Gastrocnemius medialis (tissue), 4 donors: ENCODE data around the gene CDK5RAP3. TPM values are rescaled to one million over a fixed set of nuclear protein-coding genes. Genes with fewer than 3 reads are reported as not detected.

Experiments used
- ATAC-seq, 2 donors: fragments of 150-250 bp; one replicate each; pipeline ENCODE4 v1.9.1; 2016
- DNase-seq, 2 donors: peaks; one replicate each; pipeline ENCODE4 v3.0.0-alpha.2; 2019
- H3K27ac ChIP-seq, 4 donors: fragments of 200-600 bp; sonication (generic); 1 replicate in 1 of 4; 2 replicates in 3 of 4; pipeline ENCODE4 v1.5.1; 2016 to 2018; ENCODE audit warnings: mild to moderate bottlenecking in 2 of 4, moderate library complexity in 1 of 4
- H3K27me3 ChIP-seq, 3 donors: fragments of 200-600 bp; sonication (generic) in 2 of 3; 1 replicate in 1 of 3; 2 replicates in 2 of 3; pipeline versions ENCODE4 v1.5.1 to v1.6.0; 2016 to 2019; ENCODE audit warnings: mild to moderate bottlenecking in 1 of 3, moderate library complexity in 1 of 3
- H3K36me3 ChIP-seq, 2 donors: fragments of 200-600 bp; sonication (generic) in 1 of 2; one replicate each; pipeline ENCODE4 v1.5.1; 2017 to 2018
- H3K4me1 ChIP-seq, 2 donors: fragments of 200-600 bp; sonication (generic) in 1 of 2; one replicate each; pipeline ENCODE4 v1.5.1; 2016 to 2017; ENCODE audit warnings: mild to moderate bottlenecking in 2 of 2
- H3K4me3 ChIP-seq, 4 donors: fragments of 200-600 bp; sonication (generic) in 3 of 4; 1 replicate in 1 of 4; 2 replicates in 3 of 4; pipeline ENCODE4 v1.5.1; 2016 to 2019; ENCODE audit warnings: mild to moderate bottlenecking in 2 of 4
- H3K9me3 ChIP-seq, 3 donors: fragments of 200-600 bp; sonication (generic) in 2 of 3; 1 replicate in 1 of 3; 2 replicates in 2 of 3; pipeline ENCODE4 v1.5.1; 2016 to 2019
- CTCF ChIP-seq, 5 experiments: fragments of 450-650 bp in 3 of 5; fragments of 200-600 bp in 2 of 5; sonication (generic) in 2 of 5; IDR thresholded peaks in 4 of 5; conservative IDR thresholded peaks in 1 of 5; 1 replicate in 4 of 5; 2 replicates in 1 of 5; pipeline ENCODE4 v1.5.1; 2016 to 2019; ENCODE audit warnings: antibody characterized with exemption in 5 of 5, mild to moderate bottlenecking in 3 of 5, moderate library complexity in 3 of 5
- POLR2A ChIP-seq, 2 donors: fragments of 450-650 bp; IDR thresholded peaks; one replicate each; pipeline ENCODE4 v1.6.1; 2017; ENCODE audit warnings: antibody characterized with exemption in 2 of 2, mild to moderate bottlenecking in 2 of 2, moderate library complexity in 2 of 2
- in situ Hi-C, 4 donors: fragments of 200-750 bp; cut with MboI; loops; one replicate each; pipeline versions ENCODE4 v1.15.0 to v1.8.0; 2017; ENCODE audit warnings: low sequenced_read_pairs in 4 of 4
- intact Hi-C: fragments of 100-400 bp; cut with DNase I; formaldehyde crosslinking; loops from one replicate; pipeline ENCODE4 v1.15.1; 2023; ENCODE audit warnings: low total_unique reads
- total RNA-seq, 4 donors: library from RNA; depleted of rRNA; stranded (reverse); fragments of >200 nt; gene quantifications; one replicate each; pipeline versions ENCODE4 v1.1.0 to v1.2.3, GENCODE V29; 2016

The CDK5RAP3 gene
- total RNA-seq, 4 donors from 2014 or later, result 14.2 to 35.9 (median 27.8) TPM

GRCh38 chr17:48021934-48022333 lies 51.0 kb downstream of the CDK5RAP3 start:
- peaks cover 31 to 35% of the 10 kb centered on the region in 2 donors for H3K4me1 ChIP-seq
- no peaks in the 10 kb centered on the region for H3K36me3 ChIP-seq
- no peaks in the 10 kb centered on the region for H3K27me3 ChIP-seq
- in situ Hi-C loops, result no loop called here
- no peaks in the 10 kb centered on the region for H3K9me3 ChIP-seq
- TF ChIP-seq POLR2A (IDR thresholded peaks at IDR 0.05) (no peak), CTCF (IDR thresholded peaks at IDR 0.05 in 4 of 5, conservative IDR thresholded peaks at IDR 0.05 in 1 of 5) (no peak)
- intact Hi-C loops, result no loop called here
- no peak for DNase-seq
- H3K27ac ChIP-seq, result no peak overlapping the region
- H3K4me3 ChIP-seq, result no peak overlapping the region
- no peak for ATAC-seq

DNA sequence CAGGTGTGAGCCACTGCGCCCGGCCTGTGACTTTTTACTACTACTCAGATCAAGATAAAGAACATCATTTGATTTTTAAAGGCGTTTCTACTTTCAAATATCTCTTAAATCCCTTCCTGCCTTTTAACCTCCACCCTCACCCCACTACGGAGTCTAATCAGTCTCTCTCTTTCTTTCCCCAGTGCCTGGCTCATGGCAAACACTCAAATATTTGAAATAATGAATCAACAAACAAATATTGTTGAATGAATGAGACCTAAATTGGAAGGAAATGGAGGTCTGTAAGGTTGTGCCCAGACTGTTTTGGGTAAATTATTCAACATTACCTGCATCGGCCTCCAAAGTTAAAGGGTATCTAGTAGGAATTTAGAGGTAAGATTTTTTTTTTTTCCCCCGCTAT lies 52.0 kb downstream of the CDK5RAP3 start:
- TF ChIP-seq POLR2A (IDR thresholded peaks at IDR 0.05), result no peak
- TF ChIP-seq CTCF (IDR thresholded peaks at IDR 0.05 in 4 of 5, conservative IDR thresholded peaks at IDR 0.05 in 1 of 5), result no peak
- no peaks in the 10 kb centered on the region for H3K36me3 ChIP-seq
- peak overlapping the region in 2 of 4 donors; percentile 73 to 76 for H3K27ac ChIP-seq
- in situ Hi-C loops (no loop called here), intact Hi-C loops (no loop called here)
- H3K27me3 ChIP-seq, result no peaks in the 10 kb centered on the region
- H3K4me1 ChIP-seq, result peaks cover 33 to 39% of the 10 kb centered on the region in 2 donors
- H3K4me3 ChIP-seq, result peak overlapping the region in 2 of 4 donors; percentile 49 to 57
- no peak for DNase-seq
- no peaks in the 10 kb centered on the region for H3K9me3 ChIP-seq
- no peak for ATAC-seq

GRCh38 chr17:48023400-48024148 lies 52.7 kb downstream of the CDK5RAP3 start:
- peak overlapping the region; percentile 49 to 60 (median 58) for H3K4me3 ChIP-seq
- no peaks in the 10 kb centered on the region for H3K27me3 ChIP-seq
- peaks cover 33 to 39% of the 10 kb centered on the region in 2 donors for H3K4me1 ChIP-seq
- H3K9me3 ChIP-seq, result no peaks in the 10 kb centered on the region
- H3K27ac ChIP-seq, result peak overlapping the region; percentile 66 to 76 (median 74)
- intact Hi-C loops (loop anchor here (2.0 kb wide), 2 partner anchors 53 to 75 kb away; partner anchors contain the start of gene CDK5RAP3), in situ Hi-C loops (no loop called here)
- peak; percentile 63 to 82 for DNase-seq
- TF ChIP-seq POLR2A (IDR thresholded peaks at IDR 0.05), result peak in 1 of 2 donors; percentile 21
- TF ChIP-seq CTCF (IDR thresholded peaks at IDR 0.05 in 4 of 5, conservative IDR thresholded peaks at IDR 0.05 in 1 of 5), result peak in 2 of 5 experiments; percentile 47 to 64
- ATAC-seq, result peak; percentile 34 to 42
- no peaks in the 10 kb centered on the region for H3K36me3 ChIP-seq

GRCh38 chr17:48024149-48025039 lies 53.5 kb downstream of the CDK5RAP3 start:
- TF ChIP-seq CTCF (IDR thresholded peaks at IDR 0.05 in 4 of 5, conservative IDR thresholded peaks at IDR 0.05 in 1 of 5) (no peak), POLR2A (IDR thresholded peaks at IDR 0.05) (no peak)
- ATAC-seq (peak; percentile 6 to 15), DNase-seq (peak in 1 of 2 donors; percentile 30)
- Histone ChIP-seq H3K27me3 (no peaks in the 10 kb centered on the region), H3K4me3 (peak overlapping the region; percentile 49 to 60 (median 58)), H3K36me3 (no peaks in the 10 kb centered on the region), H3K9me3 (no peaks in the 10 kb centered on the region), H3K27ac (peak overlapping the region; percentile 66 to 76 (median 74)), H3K4me1 (peaks cover 33 to 39% of the 10 kb centered on the region in 2 donors)
- intact Hi-C loops, result loop anchor here (1.0 to 5.0 kb wide), 7 partner anchors 50 to 593 kb away; partner anchors contain the start of genes CDK5RAP3, HOXB8, SNX11 and SP2
- in situ Hi-C loops, result loop anchor here in 2 of 4 donors (5.0 kb wide), 2 partner anchors 48 to 103 kb away; no protein-coding TSS in a partner anchor
